Activated T-cell treated with anti-CD3 and anti-CD28 coated beads, Interleukin-2, amount 50 U/mL, for 48 hours (primary cell): ENCODE measurements around the gene RMI1.
A peak's percentile ranks its signal among the peaks of the same experiment; 100 is the strongest.

ENCODE experiments used
- DNase-seq, 2 experiments: peaks; one replicate each; pipeline ENCODE4 v3.0.0-alpha.2; 2020

Gene RMI1

DNA sequence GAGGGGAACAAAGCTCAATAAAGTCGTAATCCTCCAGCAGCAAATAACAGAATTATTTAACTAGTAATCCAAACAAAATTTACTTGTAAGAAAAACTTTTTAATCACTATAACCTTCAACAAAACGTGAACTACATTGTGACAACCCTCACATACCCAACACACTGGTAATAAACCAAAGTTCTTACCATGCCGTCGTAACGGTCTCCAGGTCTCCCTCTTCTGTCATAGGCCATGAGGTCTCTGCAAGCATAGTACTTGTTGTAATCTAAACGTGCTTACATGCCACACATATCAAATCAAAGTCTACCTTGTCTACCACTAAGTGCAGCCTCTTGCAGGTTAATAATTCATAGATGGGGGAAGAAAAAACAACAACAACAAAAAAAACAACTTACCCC, 9.1 kb upstream of the RMI1 start:
- DNase-seq, result no peak

DNA sequence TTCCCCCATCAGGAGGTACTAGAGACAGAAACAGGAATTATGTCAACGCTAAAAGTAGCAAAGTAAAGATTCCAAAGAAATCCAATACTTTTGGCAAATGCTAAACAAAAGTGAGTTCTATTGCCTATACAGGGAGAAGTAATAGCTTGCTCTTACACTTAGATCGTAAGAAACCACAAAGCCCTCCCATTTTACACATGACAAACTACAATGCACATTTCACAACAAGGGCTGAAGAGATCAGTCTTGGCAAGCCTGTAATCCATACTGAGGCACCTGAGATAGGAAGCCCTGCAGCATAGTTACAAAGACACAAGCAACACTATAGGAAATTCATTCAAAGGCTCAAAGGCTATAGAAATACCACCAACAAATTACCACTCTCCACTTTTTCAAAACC, 8.3 kb upstream of the RMI1 start:
- no peak for DNase-seq

DNA sequence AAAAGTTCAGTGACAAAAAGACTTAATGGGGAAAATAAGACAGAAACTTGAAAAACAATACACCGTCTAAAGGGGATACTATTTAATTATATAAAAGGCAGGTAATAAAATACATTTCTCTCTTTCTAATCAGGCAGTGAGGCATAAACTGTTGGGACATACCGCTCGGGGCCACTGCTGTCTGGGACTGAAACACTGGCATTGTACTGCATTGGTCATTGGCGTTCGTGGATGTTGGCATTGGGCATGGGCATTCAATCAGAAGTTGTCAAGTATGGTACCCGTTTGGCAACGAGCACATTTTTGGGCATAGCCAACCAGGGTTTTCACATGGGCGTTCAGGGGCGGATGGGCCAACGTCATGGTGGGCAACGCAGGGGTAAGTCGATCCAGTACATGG, 5.3 kb upstream of the RMI1 start:
- no peak for DNase-seq

DNA sequence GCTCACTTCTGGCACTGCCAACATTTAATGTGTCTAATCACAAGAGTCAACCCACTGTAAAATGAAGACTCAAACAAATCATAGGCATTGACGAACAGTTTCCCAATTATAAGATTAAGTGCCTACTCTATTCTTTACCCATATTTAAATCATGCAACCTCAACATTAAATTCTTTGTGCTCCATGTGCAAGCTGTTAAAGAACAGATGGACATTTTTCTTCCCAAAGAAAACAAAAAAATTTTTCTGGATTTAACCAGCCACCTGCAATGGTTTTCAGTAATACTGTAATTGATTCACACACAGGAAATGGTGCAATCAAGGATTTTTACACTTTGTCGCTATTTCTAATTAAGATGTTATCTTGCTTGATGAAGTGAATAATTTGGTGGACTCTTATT, 4.2 kb upstream of the RMI1 start:
- DNase-seq, result no peak

DNA sequence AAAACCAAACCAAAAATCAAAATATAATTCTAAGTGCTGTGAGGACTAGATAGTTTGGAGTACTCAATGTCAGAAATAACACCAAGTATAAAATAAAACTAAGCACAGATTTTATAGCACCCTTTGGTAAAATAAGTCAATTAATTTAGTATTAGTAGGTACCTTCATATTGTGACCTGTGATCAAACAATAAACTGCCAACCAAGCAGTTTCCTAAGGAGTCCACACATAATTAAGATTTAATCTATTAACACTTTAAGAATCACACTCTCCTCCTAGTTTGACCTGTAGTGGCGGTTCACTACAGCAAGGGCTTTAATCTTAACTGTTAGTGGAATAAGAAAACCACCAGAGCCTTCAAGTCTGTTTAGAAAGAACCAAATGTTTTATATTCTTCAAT, 3.4 kb upstream of the RMI1 start:
- no peak for DNase-seq

DNA sequence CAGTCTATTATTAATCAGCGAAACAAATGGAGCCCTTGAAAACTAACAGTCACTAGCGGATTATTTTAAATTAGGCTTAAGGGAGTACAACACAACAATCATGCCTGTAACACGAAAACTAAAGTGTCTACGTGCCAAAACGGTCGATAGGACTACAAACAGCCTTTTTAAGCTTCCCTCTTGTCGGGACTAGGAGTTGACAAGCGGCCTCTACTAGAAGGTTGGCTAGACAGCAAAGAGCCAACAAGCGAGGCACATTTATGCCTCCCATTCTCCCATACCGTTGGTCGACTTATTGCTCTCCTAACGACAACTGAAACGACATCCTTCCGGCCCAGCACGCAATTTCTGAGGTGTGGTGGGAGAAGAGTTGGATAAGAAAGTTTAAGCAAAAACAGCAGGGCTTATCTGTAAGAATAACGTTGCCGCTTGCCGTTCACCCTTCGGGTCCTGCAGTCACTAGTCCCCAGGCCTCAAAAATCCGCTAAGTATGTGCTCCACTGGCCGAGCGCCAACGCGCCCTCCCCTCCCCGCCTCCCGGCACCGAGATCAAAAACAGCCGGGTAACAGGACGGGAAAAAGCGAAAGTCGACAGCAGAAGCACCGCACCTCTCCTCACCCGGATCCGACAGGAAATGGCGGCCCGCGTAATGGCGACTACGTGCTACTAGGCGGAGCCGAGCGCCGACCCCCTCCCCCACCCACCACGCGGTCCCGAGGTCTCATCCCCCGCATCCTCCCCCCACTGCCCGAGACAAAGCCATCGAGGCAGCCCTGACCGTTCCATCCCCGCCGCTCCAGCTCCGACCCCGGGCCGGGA, 1.4 kb upstream of the RMI1 start:
- DNase-seq, result peak; percentile 88 to 89

DNA sequence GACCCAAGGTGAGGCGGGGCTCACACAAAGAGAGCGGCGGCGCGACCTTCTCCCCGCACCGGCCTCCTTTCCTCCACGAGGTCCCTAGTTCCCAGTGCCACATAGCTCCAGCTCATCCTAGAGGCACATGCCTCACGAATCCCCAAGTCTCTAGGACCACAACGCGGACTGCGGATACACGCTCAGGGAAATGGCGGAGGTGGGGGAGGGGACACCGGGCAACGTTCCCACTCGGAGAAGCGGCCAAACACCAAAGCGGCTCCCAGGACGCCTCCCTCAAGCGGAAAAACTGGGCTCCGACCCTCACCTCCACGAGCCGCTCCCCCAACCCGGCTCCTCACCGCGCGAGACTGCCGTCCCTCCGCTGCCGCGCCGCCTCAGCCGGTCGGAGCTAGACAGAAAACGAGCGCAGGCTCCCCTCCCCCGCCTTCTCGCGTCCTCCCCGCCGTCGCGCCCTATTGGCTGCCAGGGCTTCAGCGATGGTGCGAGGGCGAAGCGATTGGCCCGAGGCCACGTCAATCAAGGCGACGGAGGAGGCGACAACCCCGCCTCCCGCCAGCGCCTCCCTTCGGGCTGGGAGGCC, 702 bp upstream of the RMI1 start, which contains the start of gene HNRNPK:
HNRNPK (minus strand) TSS at position 404 of the 583 bp plus-strand sequence. CDS start 1,963 bp downstream, outside the sequence.
- DNase-seq, result peak; percentile 99

DNA sequence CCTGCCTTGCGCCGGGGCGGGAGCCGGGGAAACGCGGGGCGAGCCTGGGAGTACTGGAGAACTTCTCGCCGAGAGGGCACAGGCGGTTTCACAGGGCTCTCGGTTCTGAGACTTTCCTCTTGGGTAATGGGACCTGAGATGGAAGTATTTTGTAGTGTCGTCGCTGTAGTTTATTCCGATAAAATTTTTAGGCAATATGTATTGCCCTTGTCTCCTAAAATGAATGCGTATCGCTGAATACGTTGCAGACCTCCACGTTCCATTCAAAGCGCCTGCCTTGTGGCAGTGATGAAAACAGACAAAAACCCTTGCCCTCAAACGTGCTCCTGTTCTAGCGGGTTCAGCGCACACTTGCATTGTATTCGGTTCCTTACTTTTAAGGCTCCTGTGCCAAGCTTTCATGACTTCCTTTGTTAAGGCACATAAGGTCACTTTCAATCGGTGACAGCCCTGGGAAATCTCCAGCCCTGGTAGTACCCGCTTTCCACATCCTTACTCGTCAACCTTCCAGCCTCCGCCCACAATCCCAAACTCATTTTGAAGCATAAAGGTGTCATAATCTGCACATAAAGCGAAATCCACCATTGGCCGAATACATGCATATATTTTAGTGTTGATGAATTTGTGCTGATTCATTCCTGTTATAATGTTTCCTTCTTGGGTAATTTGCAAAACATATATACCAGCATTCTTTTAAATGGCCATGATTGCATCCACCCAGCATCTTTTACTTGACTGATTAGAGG, 694 bp downstream of the RMI1 start:
- DNase-seq, result peak; percentile 58 to 59

DNA sequence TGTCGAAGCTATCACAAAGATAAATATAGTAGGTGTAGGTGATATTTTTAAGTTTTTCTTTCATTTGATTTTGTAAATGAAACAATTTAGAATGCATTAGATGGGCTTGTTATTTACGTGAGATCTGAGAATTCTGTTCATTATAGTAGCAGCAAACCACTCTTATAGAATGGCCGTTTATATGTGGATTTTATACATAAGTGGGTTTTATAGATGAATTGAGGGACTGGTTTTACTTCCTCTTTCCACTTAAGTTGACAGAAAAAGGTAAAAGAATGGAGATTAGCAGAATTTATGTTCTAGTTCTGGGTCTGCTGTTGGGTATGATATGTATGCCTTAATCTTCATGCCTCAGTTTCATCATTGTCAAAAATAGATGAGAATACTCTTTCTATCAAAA, 5.6 kb downstream of the RMI1 start:
- DNase-seq, result no peak

DNA sequence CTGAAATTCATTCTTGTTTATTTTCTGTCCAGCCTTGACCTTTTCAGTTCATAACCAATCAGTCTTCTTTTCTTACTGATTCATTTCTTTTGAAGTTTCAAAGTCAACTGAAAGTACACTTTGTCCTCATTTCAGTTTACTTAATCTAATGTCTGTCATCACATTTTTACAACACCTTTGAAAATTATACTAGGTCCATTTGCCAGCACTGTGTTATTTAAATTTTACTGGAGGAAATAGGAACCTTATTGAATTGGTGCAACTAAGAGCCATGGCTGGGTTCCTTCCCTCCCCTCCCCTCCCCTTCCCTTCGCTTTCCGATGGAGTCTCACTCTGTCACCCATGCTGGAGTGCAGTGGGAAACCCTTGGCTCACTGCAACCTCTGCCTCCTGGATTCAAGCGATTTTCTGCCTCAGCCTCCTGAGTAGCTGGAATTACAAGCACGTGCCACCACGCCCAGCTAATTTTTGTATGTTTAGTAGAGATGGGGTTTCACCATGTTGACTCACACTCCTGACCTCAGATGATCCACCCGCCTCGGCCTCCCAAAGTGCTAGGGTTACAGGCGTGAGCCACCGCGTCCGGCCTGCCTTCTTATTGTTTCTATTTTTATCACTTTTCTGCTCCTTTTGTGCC, 6.3 kb downstream of the RMI1 start:
- DNase-seq, result no peak

DNA sequence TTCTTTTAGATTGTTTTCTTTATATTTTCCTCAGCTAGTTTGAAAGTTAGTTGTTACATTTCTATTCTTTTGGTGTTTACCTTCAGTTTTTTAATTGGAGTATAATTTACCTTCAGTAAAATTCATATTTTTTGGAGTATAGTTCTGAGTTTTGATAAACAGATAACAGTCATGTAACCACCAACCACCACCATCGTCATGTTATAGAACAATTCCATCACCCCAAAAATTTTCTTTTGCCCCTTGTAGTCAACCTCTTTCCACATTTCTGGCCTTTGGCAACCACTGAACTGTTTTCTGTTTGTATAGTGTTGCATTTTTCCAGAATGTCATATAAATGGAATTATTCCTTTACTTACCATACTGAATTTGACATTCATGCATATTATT, 6.8 kb downstream of the RMI1 start:
- no peak for DNase-seq

DNA sequence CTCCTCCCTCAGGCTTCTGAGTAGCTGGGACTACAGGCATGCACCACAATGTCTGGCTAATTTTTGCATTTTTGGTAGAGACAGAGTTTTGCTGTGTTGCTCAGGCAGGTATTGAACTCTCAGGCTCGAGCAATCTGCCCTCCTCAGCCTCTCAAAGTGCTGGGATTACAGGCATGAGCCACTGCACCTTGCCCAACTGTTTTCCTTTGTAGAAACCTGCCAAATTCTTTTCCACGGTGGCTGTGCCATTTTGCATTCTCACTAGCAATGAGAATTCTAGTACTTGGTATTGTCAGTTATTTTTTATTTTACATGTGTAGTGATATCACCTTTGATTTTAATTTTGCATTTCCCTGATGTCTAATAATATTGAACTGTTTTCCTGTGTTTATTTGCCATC, 7.8 kb downstream of the RMI1 start:
- no peak for DNase-seq

DNA sequence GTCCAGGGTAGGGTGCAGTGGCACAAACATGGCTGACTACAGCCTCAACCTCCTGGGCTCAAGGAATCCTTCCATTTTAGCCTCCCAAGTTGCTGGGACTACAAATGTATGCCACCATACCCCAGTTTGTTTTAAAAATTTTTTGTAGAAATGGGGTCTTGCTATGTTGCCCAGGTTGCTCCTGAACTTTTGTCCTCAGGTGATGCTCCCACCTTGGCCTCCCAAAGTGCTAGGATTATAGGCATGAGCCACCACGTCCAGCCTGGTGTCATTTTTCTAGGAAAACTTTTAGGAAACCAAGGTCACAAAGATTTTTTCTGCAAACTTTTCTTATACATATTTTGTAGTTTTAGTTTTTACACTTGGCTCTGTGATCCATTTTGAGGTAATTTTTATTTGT, 10.8 kb downstream of the RMI1 start:
- no peak for DNase-seq

DNA sequence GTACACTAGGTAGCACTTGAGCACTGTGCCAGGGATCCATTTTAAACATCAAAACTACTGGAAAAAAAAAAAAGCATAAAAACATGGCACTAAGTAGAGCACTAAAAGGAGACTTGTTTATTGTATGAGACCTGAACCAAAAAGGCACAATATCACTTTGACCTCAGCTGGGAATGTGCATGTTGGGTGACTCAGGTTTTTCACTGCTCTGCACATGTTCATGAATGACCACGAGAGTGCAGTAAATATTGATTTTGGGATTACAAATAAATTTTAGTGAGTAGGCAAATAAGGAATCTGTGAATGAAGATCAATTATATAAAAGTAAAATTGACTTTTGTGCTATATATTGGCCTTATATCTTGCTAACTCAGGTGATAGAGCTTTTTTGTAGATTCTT, 11.8 kb downstream of the RMI1 start:
- DNase-seq, result no peak

DNA sequence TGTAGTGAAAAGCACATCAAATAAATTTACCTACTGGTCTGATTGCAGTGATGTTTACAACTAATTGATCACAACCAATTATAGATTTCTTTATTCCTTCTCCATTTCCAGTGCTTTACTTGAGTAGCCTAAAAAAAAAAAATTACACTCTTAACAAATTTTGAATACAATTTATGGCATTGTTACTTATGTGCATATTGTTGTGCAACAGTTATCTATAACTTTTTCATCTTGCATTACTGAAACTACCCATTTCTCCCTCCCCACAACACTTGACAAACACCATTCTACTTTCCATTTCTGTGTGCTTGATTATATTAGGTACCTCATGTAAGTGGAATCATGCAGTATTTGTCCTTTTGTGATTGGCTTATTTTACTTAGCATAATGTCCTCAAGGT, 12.3 kb downstream of the RMI1 start:
- no peak for DNase-seq

DNA sequence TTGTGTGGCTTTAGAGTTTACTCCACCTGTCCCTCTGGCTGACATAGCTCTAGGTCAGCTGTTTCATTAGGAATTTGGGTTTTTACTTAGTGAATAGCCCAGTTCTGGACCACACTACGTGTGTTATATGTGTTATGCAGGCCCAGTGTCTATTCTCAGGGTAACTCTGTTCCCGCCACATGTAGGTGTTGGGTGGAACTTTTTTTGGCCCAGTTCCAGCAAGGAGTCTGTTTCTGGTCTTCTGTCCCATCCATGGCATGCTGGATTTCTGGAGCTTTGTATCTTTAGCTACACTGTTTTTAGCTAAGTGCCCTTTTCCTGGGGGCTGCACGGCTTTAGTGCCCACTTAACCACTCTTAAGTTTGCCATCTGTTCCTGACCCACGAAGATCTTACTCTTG, 15.5 kb downstream of the RMI1 start:
- no peak for DNase-seq

DNA sequence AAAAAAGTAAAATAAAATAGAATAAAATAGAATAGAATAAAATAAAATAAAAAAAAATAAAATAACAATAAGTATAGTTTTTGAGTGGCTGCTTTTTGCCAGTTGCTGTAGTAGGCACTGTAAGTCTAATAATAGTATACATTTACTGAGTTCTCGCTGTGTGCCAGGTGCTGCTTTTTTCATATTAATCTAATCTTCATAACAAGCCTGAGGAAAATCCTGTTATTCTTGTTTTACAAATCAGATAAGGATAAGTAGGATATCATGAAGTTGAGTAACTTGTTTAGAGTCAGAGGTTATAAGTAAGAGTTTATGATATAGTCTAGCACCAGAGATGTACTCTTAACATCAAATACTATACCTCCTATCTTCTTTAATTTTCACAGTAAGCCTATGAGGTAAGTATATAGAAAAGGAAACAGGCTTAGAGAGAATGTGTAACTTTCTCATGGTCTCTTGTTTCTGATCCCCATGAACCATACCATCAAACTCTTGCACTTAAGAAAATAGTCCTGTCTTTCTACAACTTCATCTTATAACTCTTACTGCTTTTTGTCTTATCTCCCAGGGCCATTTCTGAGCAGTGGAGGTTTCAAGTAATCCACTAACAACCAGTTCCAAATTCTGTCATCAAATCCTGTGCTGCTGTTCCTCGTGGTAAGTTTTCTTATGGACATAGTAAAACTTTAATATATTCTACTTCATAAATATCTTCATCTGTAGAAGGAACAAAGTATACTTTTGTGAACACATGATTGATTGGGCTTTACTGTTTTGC, 18.7 kb downstream of the RMI1 start:
- DNase-seq, result no peak

DNA sequence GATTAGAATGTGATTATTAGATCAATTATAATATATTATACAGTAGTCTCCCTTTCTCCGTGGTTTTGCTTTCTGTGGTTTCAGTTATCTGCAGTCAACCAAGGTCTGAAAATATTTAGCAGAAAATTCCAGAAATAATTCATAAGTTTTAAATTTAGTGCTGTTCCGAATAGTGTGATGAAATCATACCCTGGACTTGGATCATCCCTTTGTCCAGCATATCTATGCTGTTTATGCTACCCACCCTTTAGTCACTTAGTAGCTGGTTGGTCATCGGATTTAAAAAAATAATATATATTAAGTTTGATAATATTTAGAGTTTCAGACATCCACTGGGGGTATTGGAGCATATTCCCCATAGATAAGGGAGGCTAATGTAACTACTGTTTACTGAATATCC, 19.6 kb downstream of the RMI1 start:
- DNase-seq, result no peak

DNA sequence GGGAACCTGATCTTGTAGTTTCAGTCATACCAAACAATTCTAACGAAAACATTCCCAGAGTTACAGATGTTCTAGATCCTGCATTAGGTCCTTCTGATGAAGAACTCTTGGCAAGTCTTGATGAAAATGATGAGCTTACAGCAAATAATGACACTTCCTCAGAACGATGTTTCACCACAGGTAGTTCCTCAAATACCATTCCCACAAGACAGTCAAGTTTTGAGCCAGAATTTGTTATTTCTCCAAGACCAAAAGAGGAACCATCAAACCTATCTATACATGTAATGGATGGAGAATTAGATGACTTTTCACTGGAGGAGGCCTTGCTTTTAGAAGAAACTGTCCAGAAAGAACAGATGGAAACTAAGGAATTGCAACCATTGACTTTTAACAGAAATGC, 21.0 kb downstream of the RMI1 start:
- DNase-seq, result no peak

DNA sequence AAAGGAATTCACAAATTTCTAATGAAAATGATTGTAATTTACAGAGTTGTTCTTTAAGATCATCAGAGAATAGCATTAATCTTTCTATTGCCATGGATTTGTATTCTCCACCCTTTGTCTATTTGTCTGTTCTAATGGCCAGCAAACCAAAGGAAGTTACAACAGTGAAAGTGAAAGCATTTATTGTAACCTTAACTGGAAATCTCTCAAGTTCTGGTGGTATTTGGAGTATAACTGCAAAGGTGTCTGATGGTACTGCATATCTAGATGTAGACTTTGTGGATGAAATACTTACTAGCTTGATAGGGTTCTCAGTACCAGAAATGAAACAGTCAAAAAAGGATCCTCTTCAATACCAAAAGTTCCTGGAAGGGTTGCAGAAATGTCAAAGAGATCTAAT, 21.7 kb downstream of the RMI1 start:
- DNase-seq, result no peak

DNA sequence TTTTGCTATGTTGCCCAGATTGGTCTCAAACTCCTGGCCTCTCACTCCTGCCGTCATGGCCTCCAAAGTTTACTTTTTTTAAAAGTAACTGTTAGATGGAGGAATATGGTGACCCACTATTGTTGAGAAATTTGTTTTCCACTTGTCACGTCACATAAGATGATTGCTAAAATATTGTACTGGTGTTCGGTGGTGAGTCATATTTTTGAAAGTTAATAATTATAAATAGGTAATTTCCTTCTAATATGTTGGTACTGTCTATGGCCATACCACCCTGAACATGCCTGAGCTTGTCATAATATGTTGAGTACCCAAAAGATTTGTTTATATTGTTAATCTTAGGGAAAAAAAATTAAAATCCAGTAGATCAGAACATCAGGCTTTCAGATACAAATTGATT, 22.6 kb downstream of the RMI1 start:
- DNase-seq, result no peak

DNA sequence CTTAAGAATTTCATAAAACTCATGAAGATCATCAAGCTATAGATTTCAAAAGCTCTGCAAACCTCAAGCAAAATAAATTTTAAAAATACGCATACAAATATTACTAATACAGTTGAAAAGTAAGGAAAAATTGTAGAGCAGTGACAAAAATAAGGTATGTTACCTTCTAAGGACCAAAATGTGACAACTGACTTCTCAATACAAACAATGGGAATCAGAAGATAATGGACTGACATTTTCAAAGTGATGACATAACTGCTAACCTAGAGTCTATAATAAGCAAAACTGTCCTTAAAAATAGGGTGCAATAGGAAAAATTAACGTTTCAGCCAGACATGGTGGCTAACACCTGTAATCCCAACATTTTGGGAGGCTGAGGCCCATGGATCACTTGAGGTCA, 27.1 kb downstream of the RMI1 start:
- DNase-seq, result no peak

DNA sequence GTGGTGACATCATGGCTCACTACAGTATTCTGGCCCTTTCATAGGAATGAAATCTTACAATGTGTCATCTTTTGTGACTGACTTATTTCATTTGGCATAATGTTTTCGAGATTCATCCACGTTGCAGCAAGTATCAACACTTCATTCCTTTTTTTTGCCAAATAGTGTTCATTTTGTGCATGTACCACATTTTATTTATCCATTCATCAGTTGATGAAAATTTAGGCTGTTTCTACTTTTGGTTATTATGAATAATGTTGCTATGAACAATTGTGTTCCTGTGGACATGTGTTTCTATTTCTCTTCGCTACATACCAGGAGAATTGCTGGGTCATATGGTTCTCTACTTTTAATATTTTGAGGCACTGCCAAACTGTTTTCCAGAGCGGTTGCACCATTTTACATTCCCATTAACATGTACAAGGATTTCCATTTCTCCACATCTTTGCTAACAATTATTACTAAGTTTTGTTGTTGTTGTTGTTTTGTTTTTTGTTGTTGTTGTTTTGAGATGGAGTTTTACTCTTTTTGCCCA, 43.5 kb downstream of the RMI1 start:
- DNase-seq, result no peak
